ENCODE measurements around the gene KCTD21. TPM values are rescaled to one million over a fixed set of nuclear protein-coding genes. Genes with fewer than 3 reads are reported as not detected.

KCTD21 gene
- total RNA-seq, 4 donors from 2014 or later, result 10.6 to 16.1 (median 11.7) TPM

DNA sequence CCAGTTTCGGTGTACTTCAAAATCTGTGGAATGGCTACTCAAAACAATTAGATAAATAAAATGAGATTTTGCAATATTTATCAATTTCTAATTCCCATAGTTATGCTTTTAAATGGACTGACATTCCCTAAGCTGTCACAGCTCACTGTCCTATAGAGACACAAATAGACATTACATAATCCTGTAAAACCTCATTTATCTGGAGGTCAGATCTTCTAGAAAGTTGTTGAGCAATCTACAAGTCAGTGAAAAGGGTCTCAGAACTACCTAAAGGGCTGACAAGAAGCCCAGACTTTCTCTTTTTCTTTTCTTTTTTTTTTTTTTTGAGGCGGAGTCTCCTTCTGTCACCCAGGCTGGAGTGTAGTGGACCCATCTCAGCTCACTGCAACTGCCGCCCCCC, 61.0 kb downstream of the KCTD21 start:
- TF ChIP-seq, protein P1, sequence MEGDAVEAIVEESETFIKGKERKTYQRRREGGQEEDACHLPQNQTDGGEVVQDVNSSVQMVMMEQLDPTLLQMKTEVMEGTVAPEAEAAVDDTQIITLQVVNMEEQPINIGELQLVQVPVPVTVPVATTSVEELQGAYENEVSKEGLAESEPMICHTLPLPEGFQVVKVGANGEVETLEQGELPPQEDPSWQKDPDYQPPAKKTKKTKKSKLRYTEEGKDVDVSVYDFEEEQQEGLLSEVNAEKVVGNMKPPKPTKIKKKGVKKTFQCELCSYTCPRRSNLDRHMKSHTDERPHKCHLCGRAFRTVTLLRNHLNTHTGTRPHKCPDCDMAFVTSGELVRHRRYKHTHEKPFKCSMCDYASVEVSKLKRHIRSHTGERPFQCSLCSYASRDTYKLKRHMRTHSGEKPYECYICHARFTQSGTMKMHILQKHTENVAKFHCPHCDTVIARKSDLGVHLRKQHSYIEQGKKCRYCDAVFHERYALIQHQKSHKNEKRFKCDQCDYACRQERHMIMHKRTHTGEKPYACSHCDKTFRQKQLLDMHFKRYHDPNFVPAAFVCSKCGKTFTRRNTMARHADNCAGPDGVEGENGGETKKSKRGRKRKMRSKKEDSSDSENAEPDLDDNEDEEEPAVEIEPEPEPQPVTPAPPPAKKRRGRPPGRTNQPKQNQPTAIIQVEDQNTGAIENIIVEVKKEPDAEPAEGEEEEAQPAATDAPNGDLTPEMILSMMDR (IDR thresholded peaks at IDR 0.05; ENCODE audit: low read depth), result no peak

Small RNA genes lying within 50 kb of the gene (small RNA-seq; reads per million reads assigned to genes)
- not detected for gene RNU6-126P

Other genes starting within 250 kb of the KCTD21 start
- 10 to 100 TPM; 30.3 to 41.5 (median 34.3) TPM for gene INTS4, start 194.0 kb downstream of the KCTD21 start, total RNA-seq
- gene KCTD14, start 165.3 kb downstream of the KCTD21 start, total RNA-seq, result 1 to 10 TPM in 1 of 4 donors, under 1 TPM in 3; 0.68 to 2.2 (median 0.88) TPM
- 100 to 1,000 TPM in 2 of 4 donors, 10 to 100 TPM in 2; 24.8 to 228 (median 81.8) TPM for gene THRSP, start 124.8 kb downstream of the KCTD21 start, total RNA-seq
- 100 to 1,000 TPM in 2 of 4 donors, 10 to 100 TPM in 2; 87.8 to 113 (median 96.6) TPM for gene NDUFC2, start 108.8 kb downstream of the KCTD21 start, total RNA-seq
- gene ALG8, start 49.0 kb downstream of the KCTD21 start, total RNA-seq, result 10 to 100 TPM; 22.4 to 73.0 (median 27.8) TPM
- gene USP35, start 293 bp upstream of the KCTD21 start, total RNA-seq, result 10 to 100 TPM in 2 of 4 donors, 1 to 10 TPM in 2; 6.8 to 13.2 (median 9.8) TPM
- 10 to 100 TPM; 23.3 to 65.6 (median 58.8) TPM for gene GAB2, start 229.2 kb upstream of the KCTD21 start, total RNA-seq

Measured in subcutaneous adipose tissue (tissue), 4 donors.